NCI-H2029 (cell line): Measurements from ENCODE around the gene SMIM8.

Experiments
- DNase-seq: peaks from one replicate; lab custom pipeline; 2025; lab: John Stamatoyannopoulos, UW

SMIM8 gene

GRCh38 chr6:87391334-87391733, 68.9 kb downstream of the SMIM8 start:
- peak; percentile 8 for DNase-seq
